Ascending aorta (tissue), 2 donors: ENCODE data around the gene MEIOB. TPM values are rescaled to one million over a fixed set of nuclear protein-coding genes. Genes with fewer than 3 reads are reported as not detected.

Experiments used
- DNase-seq, 2 donors: peaks; one replicate each; pipeline ENCODE4 v3.0.0-alpha.2; 2019; ENCODE audit warnings: low spot score in 2 of 2
- H3K27ac ChIP-seq, 2 donors: fragments of 200-600 bp; sonication (generic); one replicate each; pipeline ENCODE4 v1.5.1; 2016 to 2017; ENCODE audit warnings: mild to moderate bottlenecking in 1 of 2
- H3K27me3 ChIP-seq: fragments of 200-600 bp; sonication (generic); one replicate; pipeline ENCODE4 v1.5.1; 2017
- H3K36me3 ChIP-seq, 2 donors: fragments of 200-600 bp; sonication (generic); one replicate each; pipeline ENCODE4 v1.5.1; 2016
- H3K4me1 ChIP-seq, 2 donors: fragments of 200-600 bp; sonication (generic); one replicate each; pipeline ENCODE4 v1.5.1; 2016 to 2017; ENCODE audit warnings: mild to moderate bottlenecking in 1 of 2
- H3K4me3 ChIP-seq, 2 donors: fragments of 200-600 bp; sonication (generic); one replicate each; pipeline ENCODE4 v1.5.1; 2016 to 2017; ENCODE audit warnings: mild to moderate bottlenecking in 1 of 2
- H3K9me3 ChIP-seq, 2 donors: fragments of 200-600 bp; sonication (generic); one replicate each; pipeline ENCODE4 v1.5.1; 2016
- CTCF ChIP-seq, 3 experiments: fragments of 200-600 bp in 2 of 3; fragments of 450-650 bp in 1 of 3; sonication (generic) in 2 of 3; IDR thresholded peaks; one replicate each; pipeline ENCODE4 v1.5.1; 2016 to 2019; ENCODE audit warnings: antibody characterized with exemption in 3 of 3, mild to moderate bottlenecking in 1 of 3, moderate library complexity in 1 of 3
- intact Hi-C: fragments of 100-400 bp; cut with DNase I; formaldehyde crosslinking; loops from one replicate; pipeline ENCODE4 v1.15.1; 2023
- total RNA-seq: library from RNA; depleted of rRNA; stranded (reverse); fragments of >200 nt; gene quantifications from one replicate; pipeline ENCODE4 v1.1.0, GENCODE V29; 2016

The MEIOB gene
- total RNA-seq, 1 donor from 2014 or later = not detected

GRCh38 chr16:1821861-1822611, 49.9 kb downstream of the MEIOB start:
- Histone ChIP-seq H3K4me1 (peaks cover 9 to 17% of the 10 kb centered on the region in 2 donors), H3K4me3 (no peak overlapping the region), H3K27ac (no peak overlapping the region), H3K27me3 (no peaks in the 10 kb centered on the region), H3K36me3 (peaks cover 52 to 60% of the 10 kb centered on the region in 2 donors), H3K9me3 (no peaks in the 10 kb centered on the region)
- no peak for DNase-seq
- no peak for TF ChIP-seq CTCF (IDR thresholded peaks at IDR 0.05)
- intact Hi-C loops = no loop called here

- Histone ChIP-seq H3K4me1 (peaks cover 8 to 17% of the 10 kb centered on the region in 2 donors), H3K36me3 (peaks cover 61 to 68% of the 10 kb centered on the region in 2 donors), H3K4me3 (no peak overlapping the region), H3K9me3 (no peaks in the 10 kb centered on the region), H3K27me3 (no peaks in the 10 kb centered on the region), H3K27ac (no peak overlapping the region)
- TF ChIP-seq CTCF (IDR thresholded peaks at IDR 0.05) = no peak
- no peak for DNase-seq
- intact Hi-C loops = no loop called here
Observed at GRCh38 chr16:1820946-1821290, 51.0 kb downstream of the MEIOB start.

GRCh38 chr16:1820096-1820945, 51.6 kb downstream of the MEIOB start:
- H3K27me3 ChIP-seq = no peaks in the 10 kb centered on the region
- H3K4me3 ChIP-seq = no peak overlapping the region
- no peak for DNase-seq
- no peak for TF ChIP-seq CTCF (IDR thresholded peaks at IDR 0.05)
- no peaks in the 10 kb centered on the region for H3K9me3 ChIP-seq
- peaks cover 2 to 11% of the 10 kb centered on the region in 2 donors for H3K4me1 ChIP-seq
- peaks cover 61 to 71% of the 10 kb centered on the region in 2 donors for H3K36me3 ChIP-seq
- no peak overlapping the region for H3K27ac ChIP-seq
- intact Hi-C loops = no loop called here

- intact Hi-C loops = no loop called here
- no peaks in the 10 kb centered on the region for H3K9me3 ChIP-seq
- H3K27ac ChIP-seq = no peak overlapping the region
- no peak for DNase-seq
- H3K27me3 ChIP-seq = no peaks in the 10 kb centered on the region
- no peak overlapping the region for H3K4me3 ChIP-seq
- peaks cover 0 to 5% of the 10 kb centered on the region in 2 donors for H3K4me1 ChIP-seq
- H3K36me3 ChIP-seq = peaks cover 61 to 72% of the 10 kb centered on the region in 2 donors
- TF ChIP-seq CTCF (IDR thresholded peaks at IDR 0.05) = no peak
Observed at GRCh38 chr16:1819611-1820010, 52.4 kb downstream of the MEIOB start.

- Histone ChIP-seq H3K36me3 (peaks cover 61 to 74% of the 10 kb centered on the region in 2 donors), H3K27ac (no peak overlapping the region), H3K4me3 (no peak overlapping the region), H3K9me3 (no peaks in the 10 kb centered on the region), H3K27me3 (no peaks in the 10 kb centered on the region), H3K4me1 (no peaks in the 10 kb centered on the region)
- DNase-seq = no peak
- intact Hi-C loops = no loop called here
- no peak for TF ChIP-seq CTCF (IDR thresholded peaks at IDR 0.05)
Observed at GRCh38 chr16:1818873-1819525, 53.0 kb downstream of the MEIOB start.
